Measurements from ENCODE around the gene RAET1E.
"Not testable (repeated sequence)": the region's sequence is repeated elsewhere in the genome, so short reads cannot be mapped to it uniquely, and the experiment has no call there.

RAET1E gene

DNA sequence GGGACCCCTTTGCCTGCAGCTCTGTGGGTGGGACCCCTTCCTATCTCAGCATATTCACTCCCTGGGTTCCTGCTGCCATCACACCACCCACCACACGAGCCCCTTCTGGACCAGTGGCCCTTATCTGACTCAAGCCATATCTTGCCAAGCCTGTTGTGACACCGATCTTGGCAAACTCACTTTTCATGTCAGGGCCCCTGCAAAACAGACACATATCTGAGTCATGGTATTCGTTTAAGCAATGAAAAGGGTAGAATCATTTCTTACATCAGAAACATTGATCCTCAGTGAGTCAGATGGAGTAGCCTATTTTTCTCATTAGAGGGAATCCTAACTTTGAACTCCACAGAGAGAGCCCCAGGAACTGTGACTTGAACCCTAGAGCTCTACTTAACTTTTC is 10.6 kb downstream of the RAET1E start:
- DNase-seq = no peak

DNA sequence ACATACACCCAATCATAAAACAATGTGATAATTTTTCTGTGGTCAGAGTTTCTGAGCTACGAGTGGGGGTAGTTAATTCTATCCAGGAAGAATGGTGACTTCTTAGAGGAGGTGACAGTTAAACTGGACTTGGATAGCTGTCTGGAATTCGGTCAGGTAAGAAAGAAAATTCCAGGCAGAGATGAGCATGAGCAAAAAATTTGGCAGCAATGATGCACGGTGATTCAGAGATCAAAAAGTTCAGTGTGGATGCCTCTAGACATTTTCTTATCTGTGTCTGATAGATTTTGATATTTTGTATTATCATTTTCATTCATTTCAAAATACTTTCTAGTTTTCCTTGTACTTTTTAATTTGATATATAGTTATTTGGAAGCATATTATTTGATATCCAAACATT is 12.0 kb downstream of the RAET1E start:
- DNase-seq = no peak

DNA sequence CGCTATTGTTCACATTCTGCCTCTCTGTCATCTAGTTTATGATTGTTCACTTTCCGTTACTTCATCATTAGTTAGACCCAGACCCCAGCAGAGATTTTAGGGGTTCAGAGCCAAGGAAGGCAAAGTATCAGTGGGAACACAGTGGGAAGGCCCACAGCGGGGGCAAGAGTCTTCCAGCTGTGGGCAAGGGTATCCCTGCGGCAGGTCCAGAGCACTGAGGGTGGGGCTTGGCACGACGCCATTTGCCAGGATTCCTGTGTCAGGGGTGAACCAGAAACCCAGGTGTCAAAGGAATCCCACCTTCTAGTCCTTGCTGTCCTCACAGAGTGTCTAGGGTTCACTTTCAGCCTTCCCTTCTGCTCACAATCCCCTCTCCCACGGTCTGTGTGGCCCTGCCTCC is 13.3 kb downstream of the RAET1E start:
- DNase-seq = no peak

DNA sequence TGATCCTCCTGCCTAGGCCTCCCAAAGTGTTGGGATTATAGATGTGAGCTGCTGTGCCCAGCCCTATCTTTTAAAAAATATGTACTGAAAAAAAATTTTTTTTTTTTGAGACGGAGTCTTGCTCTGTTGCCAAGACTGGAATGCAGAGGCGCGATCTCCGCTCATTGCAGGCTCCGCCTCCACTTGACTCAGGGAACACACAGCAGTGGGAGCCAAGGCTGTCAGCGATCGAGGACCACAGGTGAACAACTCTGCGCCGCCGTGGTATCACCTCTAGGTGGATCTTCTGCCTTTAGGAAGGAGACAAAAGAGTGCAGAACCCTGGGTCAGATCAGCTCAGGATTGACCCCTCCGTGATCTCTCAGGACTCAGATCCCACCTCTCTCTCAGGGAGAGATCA is 13.7 kb downstream of the RAET1E start:
- no peak for DNase-seq

DNA sequence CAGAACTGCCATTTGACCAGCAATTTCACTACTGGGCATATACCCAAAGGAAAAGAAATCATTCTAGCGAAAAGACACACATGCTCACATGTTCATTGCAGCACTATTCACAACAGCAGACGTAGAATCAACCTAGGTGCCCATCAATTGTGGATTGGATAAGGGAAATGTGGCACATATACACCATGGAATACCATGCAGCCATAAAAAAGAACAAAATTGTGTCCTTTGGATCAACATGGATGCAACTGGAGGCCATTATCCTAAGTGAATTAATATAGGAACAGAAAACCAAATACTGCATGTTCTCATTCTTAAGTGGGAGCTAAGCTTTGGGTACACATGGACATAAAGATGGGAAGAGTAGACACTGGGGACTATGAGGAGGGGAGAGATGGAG is 16.1 kb downstream of the RAET1E start:
- DNase-seq = no peak

DNA sequence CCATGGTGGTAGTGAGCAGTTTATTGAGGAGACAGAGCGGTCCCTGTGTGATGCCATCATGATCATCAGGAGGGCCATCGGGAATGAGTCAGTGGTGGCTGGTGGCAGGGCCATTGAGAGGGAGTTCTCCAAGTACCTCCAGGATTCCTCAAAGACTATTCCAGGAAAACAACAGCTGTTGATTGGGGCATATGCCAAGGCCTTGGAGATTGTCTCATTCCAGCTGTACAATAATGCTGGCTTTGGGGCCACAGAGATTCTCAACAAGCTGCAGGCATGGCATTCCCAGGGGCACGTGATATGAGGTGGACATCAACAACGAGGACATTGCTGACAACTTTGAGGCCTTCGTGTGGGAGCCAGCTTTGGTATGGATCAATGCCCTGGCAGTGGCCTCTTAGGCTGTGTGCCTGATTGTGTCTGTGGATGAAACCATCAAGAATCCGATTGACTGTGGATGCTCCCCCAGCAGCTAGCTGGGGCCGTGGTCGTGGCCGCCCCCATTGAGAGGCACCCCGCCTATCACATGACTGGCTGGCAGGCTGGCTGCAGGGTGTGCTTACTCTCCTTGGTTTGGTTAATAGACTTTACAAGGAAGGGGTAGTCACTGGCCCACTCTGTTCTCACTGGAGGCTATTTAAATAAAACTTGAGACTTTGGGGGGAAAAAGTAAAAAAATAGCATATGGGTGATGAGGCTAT is 16.7 kb downstream of the RAET1E start:
- DNase-seq = no peak

DNA sequence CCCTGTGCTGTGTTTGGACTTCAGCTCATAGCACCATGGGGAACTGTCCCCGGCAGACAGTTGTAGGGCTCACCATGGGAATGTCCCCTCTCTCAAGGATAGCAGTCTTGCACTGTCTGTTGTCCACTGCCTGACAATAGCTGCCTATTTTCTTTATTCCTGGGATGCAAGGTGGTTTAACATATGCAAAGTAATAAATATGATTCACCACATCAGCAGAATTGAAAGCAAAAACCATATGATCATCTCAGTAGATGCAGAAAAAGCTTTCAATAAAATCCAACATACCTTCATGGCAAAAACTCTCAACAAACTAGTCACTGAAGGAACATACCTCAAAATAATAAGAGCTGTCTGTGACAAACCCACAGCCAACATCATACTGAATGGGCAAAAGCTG is 20.3 kb downstream of the RAET1E start:
- DNase-seq = no peak

DNA sequence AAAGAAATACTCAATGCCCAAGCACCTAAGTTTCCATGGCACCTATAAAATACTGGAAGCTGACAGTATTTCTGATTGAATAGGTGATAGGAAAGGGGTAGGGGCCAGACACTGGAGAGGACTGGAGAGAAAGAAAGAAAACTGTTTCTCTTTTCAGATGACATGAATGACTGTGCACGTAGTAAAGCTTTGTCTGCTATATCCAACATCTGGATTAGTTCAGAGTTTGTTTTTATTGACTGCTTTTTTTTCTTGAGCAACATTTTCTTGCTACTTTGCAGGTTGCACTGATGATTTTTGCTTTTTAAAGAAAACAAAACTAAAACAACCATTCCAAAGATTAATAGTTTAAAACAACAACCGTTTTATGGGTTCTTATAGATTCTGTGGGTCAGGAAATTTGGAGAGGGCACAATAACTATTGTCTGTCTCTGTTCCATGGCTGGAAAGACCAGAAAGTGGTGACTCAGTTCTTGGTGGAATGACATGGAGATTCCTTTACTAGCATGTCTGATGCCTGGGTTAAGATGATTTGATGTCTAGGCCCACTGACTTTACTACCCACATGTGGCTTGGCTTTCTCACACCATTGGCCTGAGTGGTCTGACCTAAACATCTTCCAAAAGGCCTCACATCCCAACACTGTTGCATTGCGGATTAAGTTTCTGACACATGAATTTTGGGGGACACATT is 21.5 kb downstream of the RAET1E start:
- no peak for DNase-seq

DNA sequence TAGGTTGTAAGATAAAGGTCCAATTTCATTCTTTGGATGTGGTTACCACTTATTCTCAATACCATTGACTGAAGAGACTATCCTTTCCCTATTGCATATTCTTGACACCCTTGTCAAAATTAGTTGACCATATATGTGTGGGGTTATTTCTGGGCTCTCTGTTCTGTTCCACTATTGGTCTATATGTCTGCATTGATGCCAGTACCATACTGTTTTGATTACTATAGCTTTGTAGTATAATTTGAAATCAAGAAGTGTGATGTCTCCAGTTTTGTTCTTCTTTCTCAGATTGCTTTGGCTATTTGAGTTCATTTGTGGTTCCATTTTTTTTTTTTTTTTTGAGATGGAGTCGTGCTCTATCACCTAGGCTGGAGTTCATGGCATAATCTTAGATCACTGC is 25.7 kb downstream of the RAET1E start:
- no peak for DNase-seq

DNA sequence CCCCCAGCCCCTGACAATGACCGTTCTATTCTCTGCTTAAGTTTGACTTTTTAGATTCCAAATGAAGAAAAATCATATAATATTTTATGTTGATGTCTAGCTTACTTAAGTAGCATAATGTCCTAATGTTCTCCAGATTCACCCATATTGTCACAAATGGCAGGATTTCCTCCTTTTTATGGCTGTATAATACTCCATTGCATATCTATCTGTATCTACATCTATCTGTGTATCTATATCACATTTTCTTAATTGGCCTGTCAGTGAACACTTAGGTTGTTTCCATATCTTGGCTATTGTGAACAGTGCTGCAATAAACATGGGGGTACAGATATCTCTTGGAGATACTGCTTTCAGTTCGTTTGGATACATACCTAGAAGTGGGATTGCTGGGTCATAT is 26.7 kb downstream of the RAET1E start:
- no peak for DNase-seq

DNA sequence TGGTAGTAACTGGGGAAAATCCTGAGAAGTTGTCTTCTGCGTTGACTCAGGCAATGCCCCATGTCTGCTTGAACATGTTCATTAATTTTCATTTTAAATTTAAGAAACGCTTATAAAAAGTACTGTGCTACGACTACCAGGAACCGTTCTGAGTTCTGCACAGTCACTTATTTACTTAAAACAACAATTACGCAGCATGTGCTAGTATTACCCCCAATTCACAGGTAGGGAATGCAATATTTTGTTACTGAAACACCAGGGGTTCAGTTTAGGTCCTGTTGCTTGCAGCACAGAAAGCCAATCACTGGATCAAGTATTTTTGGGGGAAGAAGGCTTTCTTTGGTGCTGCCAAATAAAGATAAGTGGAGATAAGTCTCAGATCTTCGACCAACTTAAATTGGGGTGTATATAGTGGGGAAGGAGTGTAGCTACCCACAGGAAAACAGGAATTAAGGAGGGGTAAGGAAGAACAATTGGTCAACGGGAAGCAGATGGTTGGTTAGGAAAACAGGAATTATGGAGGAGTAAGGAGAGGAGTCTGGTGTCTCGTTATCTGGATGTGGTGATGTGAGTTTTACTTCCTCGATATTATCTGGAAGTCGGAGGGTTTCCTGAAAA is 28.5 kb downstream of the RAET1E start:
- DNase-seq = no peak

DNA sequence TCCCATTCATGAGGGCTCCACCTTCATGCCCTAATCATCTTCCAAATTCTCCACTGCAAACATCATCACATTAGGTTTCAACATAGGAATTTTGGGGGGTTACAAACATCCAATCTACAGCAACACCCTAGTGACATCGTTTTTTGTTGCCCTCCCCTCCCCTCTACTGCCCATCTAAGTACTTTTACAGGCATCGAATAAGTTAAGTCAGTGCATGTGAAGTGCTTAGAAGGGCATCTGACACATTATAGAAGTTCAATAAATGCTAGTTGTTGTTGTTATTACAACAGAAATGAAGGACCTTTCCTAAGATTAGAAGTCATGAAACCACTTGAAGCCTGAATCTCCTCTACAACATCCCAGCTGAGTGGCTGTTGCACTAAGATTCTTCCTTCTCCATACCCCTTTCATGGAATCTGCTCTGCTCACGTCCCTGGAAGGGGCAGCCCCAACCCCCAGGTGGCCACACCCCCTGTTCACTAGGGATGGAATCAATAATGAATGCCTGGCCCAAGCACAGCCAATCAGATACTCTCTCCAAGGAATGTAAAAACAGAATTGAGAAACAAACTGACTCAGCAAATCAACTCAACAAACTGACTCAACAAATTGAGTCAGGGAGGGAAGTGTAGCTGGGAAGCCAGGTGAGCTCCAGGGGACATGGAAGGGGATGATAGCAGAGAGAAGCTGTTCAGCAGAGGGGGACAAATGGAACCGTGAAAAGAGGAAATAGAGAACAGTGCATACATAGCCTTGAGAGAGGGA is 29.9 kb downstream of the RAET1E start:
- no peak for DNase-seq

DNA sequence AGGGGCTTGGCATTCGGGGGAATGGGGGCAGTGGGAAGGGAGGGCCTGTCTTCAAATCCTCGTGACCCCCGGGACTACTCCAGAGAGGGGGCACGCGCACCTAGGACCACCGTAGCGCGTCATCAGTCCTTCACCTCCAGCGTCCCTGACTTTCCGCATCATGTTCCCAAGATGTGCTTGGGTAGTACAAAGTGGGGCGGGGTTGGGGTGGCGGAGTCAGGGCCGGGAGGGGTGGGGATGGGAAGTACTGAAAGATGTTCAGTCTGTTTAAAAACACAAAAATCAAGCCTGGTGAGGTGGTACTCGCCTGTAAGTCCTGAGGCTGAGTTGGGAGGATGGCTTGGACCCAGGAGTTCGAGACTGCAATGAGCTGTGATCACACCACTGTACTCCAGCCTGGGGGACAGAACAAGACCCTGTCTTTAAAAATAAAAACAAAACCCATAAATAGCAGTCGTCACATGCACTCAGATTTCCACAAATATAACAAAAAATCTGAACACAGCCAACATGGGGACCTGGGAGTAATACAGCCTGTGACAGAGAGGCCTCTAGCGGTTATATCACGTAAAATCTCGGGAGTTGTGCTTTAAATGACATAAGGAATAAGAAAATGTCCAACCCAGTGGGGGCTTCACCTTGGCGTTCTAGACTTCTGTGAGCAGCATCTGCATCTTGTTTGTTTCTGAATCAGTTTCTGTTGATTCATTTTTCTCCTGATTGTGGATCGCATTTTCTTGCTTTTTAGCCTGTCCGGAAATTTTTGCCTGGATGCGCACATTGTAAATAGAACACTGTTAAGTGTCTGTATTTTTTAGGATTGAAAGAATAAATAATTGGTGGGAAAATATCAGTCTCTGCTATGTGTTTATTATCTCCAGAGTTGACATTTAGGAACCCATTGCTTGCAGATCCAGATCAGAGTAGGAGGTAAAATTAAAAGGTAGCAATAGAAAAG is 33.1 kb downstream of the RAET1E start:
- DNase-seq = peak; percentile 8 to 24

DNA sequence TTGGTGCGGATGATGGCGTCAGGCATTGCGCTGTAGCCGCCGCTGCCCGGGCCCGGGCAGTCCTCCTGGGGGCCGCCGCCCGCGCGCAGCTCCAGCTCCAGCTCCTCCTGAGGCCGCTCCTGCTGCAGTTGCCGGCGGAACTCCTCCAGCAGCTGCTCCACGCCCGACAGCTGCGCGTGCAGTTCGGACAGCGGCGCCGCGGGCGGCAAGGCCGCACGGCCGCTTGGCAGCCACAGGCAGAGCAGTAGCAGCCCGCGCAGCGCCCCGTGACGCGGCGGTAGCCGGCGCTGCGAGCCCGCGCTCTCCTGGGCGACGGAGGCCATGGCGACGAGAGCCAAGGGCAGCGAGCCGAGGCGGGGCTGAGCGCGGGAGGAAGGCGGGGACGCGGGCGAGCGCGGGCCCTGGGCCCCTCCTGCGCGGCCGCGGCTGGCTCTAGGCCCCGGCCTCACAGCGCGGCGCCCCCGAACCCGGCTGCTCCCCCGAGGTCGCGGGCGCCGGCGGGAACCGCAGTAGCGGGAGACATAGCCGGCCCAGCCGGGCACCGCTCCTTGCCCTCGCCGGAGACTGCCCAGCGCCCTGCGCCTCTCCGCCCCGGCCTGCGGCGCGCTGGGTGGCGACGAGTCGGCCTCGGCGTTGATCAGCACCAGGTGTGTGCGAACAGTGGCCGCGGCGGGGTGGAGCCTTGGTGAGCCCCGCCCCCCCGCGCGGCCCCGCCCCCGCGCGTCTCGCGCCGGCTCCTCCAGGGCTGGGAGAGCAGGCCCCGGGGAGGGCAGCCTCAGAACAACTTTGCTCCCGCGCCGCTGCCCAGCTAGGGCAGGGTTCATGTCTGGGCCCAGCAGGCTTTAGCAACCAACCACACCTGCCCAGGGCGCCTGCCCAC is 34.0 kb downstream of the RAET1E start, which contains the start of gene LRP11:
Gene LRP11, minus strand, starts transcription at position 662 of the 880 bp plus-strand sequence. Its CDS starts 339 bp downstream, at position 323.
- peak; percentile 79 to 81 for DNase-seq

DNA sequence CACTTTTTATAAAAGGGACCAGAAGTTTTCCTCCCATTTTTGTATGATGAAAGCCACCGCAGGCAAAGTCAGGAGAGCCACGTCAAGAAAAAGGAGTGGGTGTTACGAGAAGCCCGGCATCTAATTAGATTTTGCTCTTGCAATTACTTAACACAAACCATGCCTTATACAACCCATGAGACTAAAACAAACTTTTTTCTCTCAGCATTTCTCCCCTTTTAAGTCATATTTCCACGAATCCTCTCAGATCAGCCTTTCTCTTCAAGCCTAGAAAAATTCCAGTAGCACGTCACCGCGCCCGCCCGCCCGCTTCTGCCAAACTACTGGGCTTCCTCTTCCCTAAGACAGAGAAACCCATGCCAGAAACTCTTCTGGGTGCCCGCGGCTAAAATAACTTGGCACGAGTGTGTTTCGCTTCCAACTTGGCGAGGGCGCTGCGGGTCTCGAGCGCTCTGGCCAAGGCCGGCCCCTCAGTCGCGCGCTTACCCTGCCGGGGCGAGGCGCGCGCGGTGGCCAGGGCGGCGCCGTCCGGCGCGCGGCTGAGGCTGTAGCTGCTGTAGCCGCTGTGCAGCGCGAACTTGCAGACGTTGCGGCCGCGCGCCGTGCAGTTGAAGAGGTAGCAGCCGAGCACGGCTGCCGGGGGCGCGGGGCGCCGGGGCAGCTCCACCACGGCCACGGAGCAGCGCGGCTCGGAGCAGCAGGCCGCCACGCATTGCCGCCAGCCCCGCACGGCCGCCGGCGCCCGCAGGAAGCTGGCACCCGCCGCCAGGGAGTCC is 34.8 kb downstream of the RAET1E start:
- DNase-seq = peak; percentile 47 to 59

DNA sequence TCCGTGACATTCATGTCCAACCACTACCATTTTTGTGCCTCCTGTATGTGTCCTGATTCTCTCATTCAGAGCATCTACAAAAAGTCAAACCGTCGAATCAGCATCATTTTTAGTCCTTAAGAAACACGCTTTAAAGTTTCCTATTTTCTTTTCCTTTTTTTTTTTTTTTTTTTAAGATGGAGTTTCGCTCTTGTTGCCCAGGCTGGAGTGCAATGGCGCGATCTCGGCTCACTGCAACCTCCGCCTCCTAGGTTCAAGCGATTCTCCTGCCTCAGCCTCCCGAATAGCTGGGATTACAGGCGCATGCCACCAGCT is 35.5 kb downstream of the RAET1E start:
- DNase-seq = not testable (repeated sequence)

DNA sequence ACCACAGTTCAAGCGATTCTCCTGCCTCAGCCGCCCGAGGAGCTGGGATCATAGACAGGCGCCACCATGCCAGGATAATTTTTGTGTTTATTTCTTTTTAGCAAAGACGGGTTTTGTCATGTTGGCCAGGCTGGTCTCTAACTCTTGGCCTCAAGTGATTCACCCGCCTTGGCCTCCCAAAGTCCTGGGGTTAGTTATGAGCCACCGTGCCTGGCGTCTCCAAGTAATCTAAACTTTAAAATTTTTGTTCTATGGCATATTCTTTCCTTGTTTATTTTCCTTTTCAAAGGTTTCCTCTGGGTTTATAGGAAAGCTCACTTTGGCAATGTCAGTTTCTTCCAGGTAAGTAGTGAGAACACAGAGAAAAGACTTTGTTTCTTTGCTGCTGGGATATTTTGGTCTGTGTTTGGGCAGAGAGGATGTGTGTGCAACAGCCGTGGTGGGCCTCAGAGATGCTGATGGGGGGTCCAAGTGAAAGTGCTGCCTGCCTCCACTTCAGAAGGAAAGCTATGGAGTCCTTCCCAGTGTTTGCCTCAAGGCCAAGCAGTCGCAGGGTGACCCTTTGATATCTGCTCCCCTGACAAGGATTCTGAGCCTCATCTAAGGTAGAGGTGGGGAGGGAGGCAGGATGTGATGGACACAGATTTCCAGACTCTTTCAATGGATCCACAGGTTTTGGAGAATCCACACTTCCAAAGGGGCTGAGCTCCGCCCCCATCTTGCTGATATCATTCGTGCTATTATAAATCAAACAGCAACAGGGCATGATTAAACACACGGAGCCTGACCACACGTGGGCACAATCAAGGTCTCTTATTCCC is 36.1 kb downstream of the RAET1E start:
- DNase-seq = no peak

DNA sequence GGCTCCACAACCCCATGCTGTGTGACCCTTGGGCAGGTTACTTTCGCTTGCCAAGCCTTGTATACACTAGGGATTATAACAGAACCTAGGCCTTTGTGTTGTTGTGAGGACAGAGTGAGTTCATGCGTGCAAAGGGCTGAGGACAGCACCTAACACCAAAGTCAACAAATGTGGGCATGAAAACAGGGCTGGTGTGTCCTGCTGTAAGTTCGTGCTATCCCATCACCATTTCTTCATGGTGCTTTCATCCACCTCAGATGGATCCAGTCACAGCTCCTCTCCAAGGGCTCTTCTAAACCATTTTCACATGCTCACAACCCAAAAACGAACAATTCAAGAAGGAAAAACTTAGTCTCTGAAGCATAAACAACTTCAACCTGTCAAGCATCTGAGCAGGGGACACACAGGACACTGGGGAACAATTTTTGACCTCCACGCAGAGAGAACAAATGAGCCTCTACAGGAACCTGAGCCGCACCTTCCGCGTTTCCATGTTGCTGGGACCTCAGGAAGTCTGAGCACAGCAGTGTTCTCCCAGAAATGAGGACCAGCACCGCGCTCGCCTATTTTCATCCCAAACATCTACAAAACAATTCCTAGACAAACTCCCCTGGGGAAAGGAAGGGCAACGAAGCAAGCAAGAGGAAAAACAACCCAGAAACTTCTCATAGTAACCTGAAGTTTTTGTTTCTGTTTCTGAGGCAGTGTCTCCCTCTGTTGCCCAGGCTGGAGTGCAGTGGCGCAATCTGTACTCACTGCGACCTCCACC is 36.9 kb downstream of the RAET1E start:
- DNase-seq = no peak

DNA sequence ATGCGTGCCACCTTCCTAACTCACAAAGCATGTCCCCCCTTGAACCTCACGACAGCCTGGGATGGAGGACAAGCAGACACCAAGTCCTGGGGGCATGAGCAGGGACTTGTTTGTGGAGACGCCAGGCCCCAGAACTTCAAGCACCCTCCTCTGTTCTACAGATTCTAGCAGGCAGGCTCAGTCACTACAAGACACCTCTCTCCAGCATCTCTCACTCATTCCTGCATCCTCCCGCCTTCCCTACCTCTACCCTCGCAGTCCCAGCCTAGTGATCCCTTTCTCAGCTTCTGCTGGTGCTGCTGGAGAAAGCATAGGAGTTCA is 37.4 kb downstream of the RAET1E start:
- DNase-seq = no peak
